ENCODE results near the gene ZIC1. TPM values are rescaled to one million over a fixed set of nuclear protein-coding genes. Genes with fewer than 3 reads are reported as not detected.

ZIC1 gene
- total and polyA plus RNA-seq, 4 donors: under 0.01 to 0.10 TPM; not detected in 2

DNA sequence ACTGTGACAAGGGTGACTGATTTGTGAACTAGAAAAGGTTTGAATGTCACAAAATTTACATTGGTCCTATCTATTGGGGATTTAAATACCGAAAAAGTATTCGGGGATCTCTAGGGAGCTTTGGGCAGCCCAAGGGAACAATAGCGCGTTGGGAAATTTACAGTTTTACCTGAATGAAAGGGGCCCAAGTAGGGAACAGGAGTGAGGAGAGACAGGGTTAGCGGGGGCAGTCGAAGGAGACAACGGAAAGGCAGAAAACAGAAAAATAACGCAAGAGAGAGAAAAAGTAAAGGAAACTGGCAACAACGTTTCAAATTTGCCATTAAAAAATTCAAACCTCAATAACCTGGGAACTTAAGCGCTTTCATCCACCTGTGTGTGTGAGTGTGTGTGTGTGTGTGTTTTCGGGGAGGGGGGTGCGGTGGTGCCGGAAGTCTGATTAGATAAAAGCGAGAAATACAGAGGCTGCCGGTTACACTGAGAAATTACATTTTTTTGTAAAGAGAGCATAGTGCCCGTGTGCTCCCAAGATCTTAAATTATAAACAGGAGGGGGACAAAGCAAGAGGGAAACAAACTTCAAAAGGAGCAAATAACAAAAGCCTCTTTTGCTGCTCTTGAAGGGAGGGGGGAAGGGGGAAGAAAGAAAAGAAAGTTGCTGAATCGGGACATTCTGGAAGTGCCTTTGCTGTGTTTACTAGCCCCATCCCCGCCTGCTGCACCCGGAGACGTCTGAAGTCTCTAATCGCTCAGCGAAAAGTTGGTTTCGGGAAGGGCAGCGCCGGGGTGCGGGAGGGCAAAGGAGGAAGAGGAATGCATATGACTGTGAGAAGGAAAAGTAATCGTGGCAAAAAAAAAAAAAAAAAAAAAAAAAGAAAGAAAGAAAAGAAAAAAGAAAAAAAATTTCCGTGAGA, 721 bp upstream of the ZIC1 start:
- 8 to 15% methylated on average over 28 of the region's 28 CpGs for WGBS, 2 donors
- H3K36me3 ChIP-seq (ENCODE audit: control insufficient read depth in 4 of 4, insufficient read depth in 4 of 4, low read length in 4 of 4): no peaks in the 10 kb centered on the region
- TF ChIP-seq, protein P1, sequence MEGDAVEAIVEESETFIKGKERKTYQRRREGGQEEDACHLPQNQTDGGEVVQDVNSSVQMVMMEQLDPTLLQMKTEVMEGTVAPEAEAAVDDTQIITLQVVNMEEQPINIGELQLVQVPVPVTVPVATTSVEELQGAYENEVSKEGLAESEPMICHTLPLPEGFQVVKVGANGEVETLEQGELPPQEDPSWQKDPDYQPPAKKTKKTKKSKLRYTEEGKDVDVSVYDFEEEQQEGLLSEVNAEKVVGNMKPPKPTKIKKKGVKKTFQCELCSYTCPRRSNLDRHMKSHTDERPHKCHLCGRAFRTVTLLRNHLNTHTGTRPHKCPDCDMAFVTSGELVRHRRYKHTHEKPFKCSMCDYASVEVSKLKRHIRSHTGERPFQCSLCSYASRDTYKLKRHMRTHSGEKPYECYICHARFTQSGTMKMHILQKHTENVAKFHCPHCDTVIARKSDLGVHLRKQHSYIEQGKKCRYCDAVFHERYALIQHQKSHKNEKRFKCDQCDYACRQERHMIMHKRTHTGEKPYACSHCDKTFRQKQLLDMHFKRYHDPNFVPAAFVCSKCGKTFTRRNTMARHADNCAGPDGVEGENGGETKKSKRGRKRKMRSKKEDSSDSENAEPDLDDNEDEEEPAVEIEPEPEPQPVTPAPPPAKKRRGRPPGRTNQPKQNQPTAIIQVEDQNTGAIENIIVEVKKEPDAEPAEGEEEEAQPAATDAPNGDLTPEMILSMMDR (IDR thresholded peaks at IDR 0.05; ENCODE audit: control extremely low read depth, extremely low read depth): no peak
- H3K4me3 ChIP-seq: no peak overlapping the region
- peaks cover 18 to 98% (median 90%) of the 10 kb centered on the region in 3 donors for H3K27me3 ChIP-seq (ENCODE audit: control insufficient read depth in 3 of 3, insufficient read depth in 3 of 3, low read length in 2 of 3)
- H3K27ac ChIP-seq (ENCODE audit: low read depth in 1 of 2, low read length in 1 of 2): no peak overlapping the region
- ATAC-seq (ENCODE audit: insufficient read depth, low FRiP score): no peak
- peaks cover 0 to 49% (median 0%) of the 10 kb centered on the region in 4 donors for H3K9me3 ChIP-seq (ENCODE audit: control insufficient read depth in 4 of 4, insufficient read depth in 3 of 4, low read length in 3 of 4)
- DNase-seq: peak in 2 of 3 donors; percentile 18 to 49
- no peak overlapping the region for H3K9ac ChIP-seq (ENCODE audit: insufficient read depth in 1 of 2, low read length in 2 of 2)
- peaks cover 0 to 30% (median 10%) of the 10 kb centered on the region in 5 donors for H3K4me1 ChIP-seq (ENCODE audit: control insufficient read depth in 5 of 5, insufficient read depth in 5 of 5, low read length in 5 of 5)

DNA sequence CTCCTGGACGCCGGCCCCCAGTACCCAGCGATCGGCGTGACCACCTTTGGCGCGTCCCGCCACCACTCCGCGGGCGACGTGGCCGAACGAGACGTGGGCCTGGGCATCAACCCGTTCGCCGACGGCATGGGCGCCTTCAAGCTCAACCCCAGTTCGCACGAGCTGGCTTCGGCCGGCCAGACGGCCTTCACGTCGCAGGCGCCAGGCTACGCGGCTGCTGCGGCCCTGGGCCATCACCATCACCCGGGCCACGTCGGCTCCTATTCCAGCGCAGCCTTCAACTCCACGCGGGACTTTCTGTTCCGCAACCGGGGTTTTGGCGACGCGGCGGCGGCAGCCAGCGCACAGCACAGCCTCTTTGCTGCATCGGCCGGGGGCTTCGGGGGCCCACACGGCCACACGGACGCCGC, 956 bp downstream of the ZIC1 start:
- Histone ChIP-seq H3K4me3 (no peak overlapping the region), H3K36me3 (ENCODE audit: control insufficient read depth in 4 of 4, insufficient read depth in 4 of 4, low read length in 4 of 4) (no peaks in the 10 kb centered on the region), H3K9ac (ENCODE audit: insufficient read depth in 1 of 2, low read length in 2 of 2) (no peak overlapping the region), H3K9me3 (ENCODE audit: control insufficient read depth in 4 of 4, insufficient read depth in 3 of 4, low read length in 3 of 4) (peaks cover 0 to 44% (median 0%) of the 10 kb centered on the region in 4 donors), H3K27ac (ENCODE audit: low read depth in 1 of 2, low read length in 1 of 2) (no peak overlapping the region), H3K4me1 (ENCODE audit: control insufficient read depth in 5 of 5, insufficient read depth in 5 of 5, low read length in 5 of 5) (peaks cover 0 to 32% (median 10%) of the 10 kb centered on the region in 5 donors), H3K27me3 (ENCODE audit: control insufficient read depth in 3 of 3, insufficient read depth in 3 of 3, low read length in 2 of 3) (peaks cover 21 to 98% (median 90%) of the 10 kb centered on the region in 3 donors)
- ATAC-seq (ENCODE audit: insufficient read depth, low FRiP score): no peak
- TF ChIP-seq, protein P1 (IDR thresholded peaks at IDR 0.05; ENCODE audit: control extremely low read depth, extremely low read depth): no peak
- DNase-seq: peak in 1 of 3 donors; percentile 11
- WGBS, 2 donors: 4 to 7% methylated on average over 50 to 52 of the region's 52 CpGs

DNA sequence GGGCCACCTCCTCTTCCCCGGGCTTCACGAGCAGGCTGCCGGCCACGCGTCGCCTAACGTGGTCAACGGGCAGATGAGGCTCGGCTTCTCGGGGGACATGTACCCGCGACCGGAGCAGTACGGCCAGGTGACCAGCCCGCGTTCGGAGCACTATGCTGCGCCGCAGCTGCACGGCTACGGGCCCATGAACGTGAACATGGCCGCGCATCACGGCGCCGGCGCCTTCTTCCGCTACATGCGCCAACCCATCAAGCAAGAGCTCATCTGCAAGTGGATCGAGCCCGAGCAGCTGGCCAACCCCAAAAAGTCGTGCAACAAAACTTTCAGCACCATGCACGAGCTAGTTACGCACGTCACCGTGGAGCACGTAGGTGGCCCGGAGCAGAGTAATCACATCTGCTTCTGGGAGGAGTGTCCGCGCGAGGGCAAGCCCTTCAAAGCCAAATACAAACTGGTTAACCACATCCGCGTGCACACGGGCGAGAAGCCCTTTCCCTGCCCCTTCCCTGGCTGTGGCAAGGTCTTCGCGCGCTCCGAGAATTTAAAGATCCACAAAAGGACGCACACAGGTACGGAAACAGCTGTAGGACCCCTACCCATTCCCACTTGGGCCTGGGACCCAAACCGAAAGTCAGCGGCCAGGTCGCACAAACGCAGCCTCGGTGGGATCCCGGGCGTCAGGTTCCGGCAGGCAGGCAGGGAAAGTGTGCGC, 1.5 kb downstream of the ZIC1 start:
- no peak overlapping the region for H3K27ac ChIP-seq (ENCODE audit: low read depth in 1 of 2, low read length in 1 of 2)
- ATAC-seq (ENCODE audit: insufficient read depth, low FRiP score): no peak
- peaks cover 21 to 98% (median 90%) of the 10 kb centered on the region in 3 donors for H3K27me3 ChIP-seq (ENCODE audit: control insufficient read depth in 3 of 3, insufficient read depth in 3 of 3, low read length in 2 of 3)
- peaks cover 0 to 32% (median 10%) of the 10 kb centered on the region in 5 donors for H3K4me1 ChIP-seq (ENCODE audit: control insufficient read depth in 5 of 5, insufficient read depth in 5 of 5, low read length in 5 of 5)
- DNase-seq: peak in 2 of 3 donors; percentile 52
- no peak overlapping the region for H3K4me3 ChIP-seq
- H3K36me3 ChIP-seq (ENCODE audit: control insufficient read depth in 4 of 4, insufficient read depth in 4 of 4, low read length in 4 of 4): no peaks in the 10 kb centered on the region
- H3K9ac ChIP-seq (ENCODE audit: insufficient read depth in 1 of 2, low read length in 2 of 2): peak overlapping the region in 1 of 2 donors; percentile 0
- TF ChIP-seq, protein P1 (IDR thresholded peaks at IDR 0.05; ENCODE audit: control extremely low read depth, extremely low read depth): no peak
- H3K9me3 ChIP-seq (ENCODE audit: control insufficient read depth in 4 of 4, insufficient read depth in 3 of 4, low read length in 3 of 4): peaks cover 0 to 39% (median 0%) of the 10 kb centered on the region in 4 donors
- 3 to 6% methylated on average over 61 of the region's 61 CpGs for WGBS, 2 donors

Measured in lung (tissue), 12 donors.